ENCODE results near the gene NDUFAF8.

- no peak for TF ChIP-seq CTCF (IDR thresholded peaks at IDR 0.05)
- no peak for TF ChIP-seq EZH2 (IDR thresholded peaks at IDR 0.05; ENCODE audit: borderline replicate concordance, insufficient read depth, low read depth, low read length, poor library complexity, severe bottlenecking)
These were observed 11.4 kb downstream of the NDUFAF8 start for GRCh38 chr17:81250286-81251093.

Measured in B cell (primary cell).